SK-N-SH (cell line): ENCODE data around the gene UGGT2. TPM values are rescaled to one million over a fixed set of nuclear protein-coding genes. Genes with fewer than 3 reads are reported as not detected.

Experiments
- CTCF ChIA-PET: fragments of 300-600, 350-600 bp; formaldehyde crosslinking; extraction: SDS; loops from one replicate; lab custom pipeline; 2021; lab: Yijun Ruan, JAX
- POLR2A ChIA-PET: fragments of 350-600 bp; sonication (Branson Sonifier 250); formaldehyde crosslinking; extraction: SDS; loops from one replicate; lab custom pipeline; 2020; ENCODE audit warnings: antibody characterized with exemption, inconsistent platforms; lab: Yijun Ruan, JAX
- DNase-seq: peaks from one replicate; pipeline ENCODE4 v3.0.0; 2012
- H2AFZ ChIP-seq: fragments of 200-600 bp; sonication (generic); 2 replicates; pipeline ENCODE4 v1.8.1; 2016; ENCODE audit warnings: antibody characterized with exemption, mild to moderate bottlenecking, low read depth
- H3F3A ChIP-seq: fragments of 200-600 bp; sonication (generic); replicated peaks from 2 replicates; pipeline ENCODE3; 2016; ENCODE audit warnings: antibody characterized with exemption, mild to moderate bottlenecking; ENCODE audit not compliant: insufficient read depth
- H3K27ac ChIP-seq, 2 experiments: fragments of 200-500 bp in 1 of 2; fragments of 200-600 bp in 1 of 2; sonication (Bioruptor generic) in 1 of 2; sonication (generic), shearing (Covaris generic) in 1 of 2; 2 replicates each; pipeline versions ENCODE4 v1.5.1 to v1.6.1; 2014 to 2016; ENCODE audit warnings: low read depth in 2 of 2, inconsistent platforms in 1 of 2, low read length in 1 of 2, mild to moderate bottlenecking in 1 of 2, mixed read lengths in 1 of 2
- H3K27me3 ChIP-seq: fragments of 200-600 bp; sonication (generic), shearing (Covaris generic); 2 replicates; pipeline ENCODE4 v1.6.1; 2016; ENCODE audit warnings: mixed run types; ENCODE audit not compliant: insufficient read depth
- H3K36me3 ChIP-seq, 2 experiments: fragments of 200-500 bp in 1 of 2; fragments of 200-600 bp in 1 of 2; sonication (Bioruptor generic) in 1 of 2; sonication (generic) in 1 of 2; replicated peaks in 1 of 2; 2 replicates each; pipeline versions ENCODE3 to v1.5.1; 2014 to 2016; ENCODE audit warnings: low read length in 1 of 2, mild to moderate bottlenecking in 1 of 2; ENCODE audit not compliant: insufficient read depth in 2 of 2, control insufficient read depth in 1 of 2
- H3K4me1 ChIP-seq, 2 experiments: fragments of 200-500 bp in 1 of 2; fragments of 200-600 bp in 1 of 2; sonication (Bioruptor generic) in 1 of 2; sonication (generic), shearing (Covaris generic) in 1 of 2; 2 replicates each; pipeline versions ENCODE4 v1.5.1 to v1.6.1; 2014 to 2016; ENCODE audit warnings: low read depth in 1 of 2, low read length in 1 of 2, mixed run types in 1 of 2; ENCODE audit not compliant: insufficient read depth in 2 of 2, control insufficient read depth in 1 of 2
- H3K4me2 ChIP-seq: fragments of 200-600 bp; sonication (generic), shearing (Covaris generic); 2 replicates; pipeline ENCODE4 v1.6.1; 2017; ENCODE audit warnings: mixed run types
- H3K4me3 ChIP-seq, 2 experiments: fragments of 200-500 bp in 1 of 2; fragments of 200-600 bp in 1 of 2; sonication (Bioruptor generic) in 1 of 2; sonication (generic), shearing (Covaris generic) in 1 of 2; 2 replicates each; pipeline versions ENCODE4 v1.5.1 to v1.8.1; 2014 to 2016; ENCODE audit warnings: low read depth in 2 of 2, inconsistent platforms in 1 of 2, low read length in 1 of 2, mild to moderate bottlenecking in 1 of 2, mixed read lengths in 1 of 2, moderate library complexity in 1 of 2
- H3K79me2 ChIP-seq: fragments of 200-600 bp; sonication (generic); 2 replicates; pipeline ENCODE4 v1.8.1; 2017; ENCODE audit warnings: mild to moderate bottlenecking; ENCODE audit not compliant: insufficient read depth
- H3K9ac ChIP-seq: fragments of 200-600 bp; sonication (generic); 2 replicates; pipeline ENCODE4 v1.6.1; 2017; ENCODE audit warnings: mixed run types
- H3K9me2 ChIP-seq: fragments of 200-600 bp; sonication (generic); 2 replicates; pipeline ENCODE4 v1.6.1; 2017; ENCODE audit warnings: mixed run types
- H3K9me3 ChIP-seq: fragments of 200-600 bp; sonication (generic); 2 replicates; pipeline ENCODE4 v1.6.1; 2017; ENCODE audit warnings: mixed run types, mild to moderate bottlenecking, moderate library complexity
- H4K20me1 ChIP-seq: fragments of 200-600 bp; sonication (generic); 2 replicates; pipeline ENCODE4 v1.6.1; 2017; ENCODE audit warnings: mild to moderate bottlenecking, mixed run types; ENCODE audit not compliant: insufficient read depth
- CHD2 ChIP-seq: fragments of 150-350 bp; IDR thresholded peaks from 2 replicates; pipeline ENCODE4 v1.6.1; 2018; ENCODE audit warnings: low read length; ENCODE audit not compliant: partially characterized antibody
- ELF1 ChIP-seq: IDR thresholded peaks from 2 replicates; pipeline ENCODE4 v1.4.0; 2012
- FOSL2 ChIP-seq: IDR thresholded peaks from 2 replicates; pipeline ENCODE4 v1.4.0; 2012; ENCODE audit warnings: low read depth, mild to moderate bottlenecking, moderate library complexity, borderline replicate concordance
- FOXM1 ChIP-seq: IDR thresholded peaks from 2 replicates; pipeline ENCODE4 v1.4.0; 2012; ENCODE audit warnings: low read depth, mild to moderate bottlenecking
- GABPA ChIP-seq: IDR thresholded peaks from 2 replicates; pipeline ENCODE4 v1.4.0; 2012; ENCODE audit warnings: low read depth, mild to moderate bottlenecking
- JUND ChIP-seq: IDR thresholded peaks from 2 replicates; pipeline ENCODE4 v1.4.0; 2012
- MEF2A ChIP-seq: IDR thresholded peaks from 2 replicates; pipeline ENCODE4 v1.4.0; 2012; ENCODE audit warnings: low read depth, borderline replicate concordance
- RCOR1 ChIP-seq: fragments of 150-350 bp; IDR thresholded peaks from 2 replicates; pipeline ENCODE4 v1.6.1; 2017; ENCODE audit warnings: antibody characterized with exemption, low read length
- SIN3A ChIP-seq: IDR thresholded peaks from 2 replicates; pipeline ENCODE4 v1.6.1; 2012; ENCODE audit warnings: low read depth, mild to moderate bottlenecking, low read length, moderate library complexity, borderline replicate concordance
- SMC3 ChIP-seq: IDR thresholded peaks from 2 replicates; pipeline ENCODE4 v1.6.1; 2012; ENCODE audit warnings: low read depth, low read length, improper control_type of control experiment
- TCF12 ChIP-seq: IDR thresholded peaks from 2 replicates; pipeline ENCODE4 v1.4.0; 2012
- USF1 ChIP-seq: IDR thresholded peaks from 2 replicates; pipeline ENCODE4 v1.4.0; 2012; ENCODE audit warnings: low read depth, borderline replicate concordance
- WGBS: methylation state at CpG from one replicate; pipeline ENCODE4 v1.1.6; 2017; ENCODE audit warnings: low lambda C conversion rate; 5-methylcytosine and 5-hydroxymethylcytosine counted together
- polyA plus RNA-seq, 3 experiments: library from polyadenylated mRNA; depleted of rRNA; stranded (reverse); fragments of >200 nt; gene quantifications; 2 replicates each; pipeline ENCODE4 v1.2.3, GENCODE V29; 2012
- TF ChIP-seq, protein P1 (sequence below): IDR thresholded peaks from 2 replicates; pipeline ENCODE4 v1.4.0; 2012; ENCODE audit warnings: low read depth, borderline replicate concordance
- TF ChIP-seq, protein P2 (sequence below): IDR thresholded peaks from 2 replicates; pipeline ENCODE4 v1.6.1; 2012; ENCODE audit warnings: mild to moderate bottlenecking, low read depth, low read length, moderate library complexity
- TF ChIP-seq, protein P3 (sequence below): fragments of 200-600 bp; sonication (generic); IDR thresholded peaks from 2 replicates; pipeline ENCODE4 v1.6.1; 2017; ENCODE audit warnings: antibody characterized with exemption, mild to moderate bottlenecking, moderate library complexity
- TF ChIP-seq, protein P4 (sequence below): fragments of 150-350 bp; IDR thresholded peaks from 2 replicates; pipeline ENCODE4 v1.6.1; 2016; ENCODE audit warnings: mild to moderate bottlenecking, low read depth, low read length

Gene UGGT2
- polyA plus RNA-seq, 1 of the 3 experiments (the other 2 are of a cell fraction): 13.3 TPM

- H3K36me3 ChIP-seq: no peaks in the 10 kb centered on the region
- no peak overlapping the region for H3K4me2 ChIP-seq
- WGBS: 70% methylated on average over 3 of the region's 3 CpGs
- peaks cover 9% of the 10 kb centered on the region; the same call in 1 of the 2 replicates for H3K27me3 ChIP-seq
- no peaks in the 10 kb centered on the region for H3K9me2 ChIP-seq
- H3F3A ChIP-seq: no peaks in the 10 kb centered on the region
- no peak for TF ChIP-seq SMC3
- no peak for TF ChIP-seq ELF1
- TF ChIP-seq, protein P1, sequence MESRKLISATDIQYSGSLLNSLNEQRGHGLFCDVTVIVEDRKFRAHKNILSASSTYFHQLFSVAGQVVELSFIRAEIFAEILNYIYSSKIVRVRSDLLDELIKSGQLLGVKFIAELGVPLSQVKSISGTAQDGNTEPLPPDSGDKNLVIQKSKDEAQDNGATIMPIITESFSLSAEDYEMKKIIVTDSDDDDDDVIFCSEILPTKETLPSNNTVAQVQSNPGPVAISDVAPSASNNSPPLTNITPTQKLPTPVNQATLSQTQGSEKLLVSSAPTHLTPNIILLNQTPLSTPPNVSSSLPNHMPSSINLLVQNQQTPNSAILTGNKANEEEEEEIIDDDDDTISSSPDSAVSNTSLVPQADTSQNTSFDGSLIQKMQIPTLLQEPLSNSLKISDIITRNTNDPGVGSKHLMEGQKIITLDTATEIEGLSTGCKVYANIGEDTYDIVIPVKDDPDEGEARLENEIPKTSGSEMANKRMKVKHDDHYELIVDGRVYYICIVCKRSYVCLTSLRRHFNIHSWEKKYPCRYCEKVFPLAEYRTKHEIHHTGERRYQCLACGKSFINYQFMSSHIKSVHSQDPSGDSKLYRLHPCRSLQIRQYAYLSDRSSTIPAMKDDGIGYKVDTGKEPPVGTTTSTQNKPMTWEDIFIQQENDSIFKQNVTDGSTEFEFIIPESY: no peak
- TF ChIP-seq, protein P2, sequence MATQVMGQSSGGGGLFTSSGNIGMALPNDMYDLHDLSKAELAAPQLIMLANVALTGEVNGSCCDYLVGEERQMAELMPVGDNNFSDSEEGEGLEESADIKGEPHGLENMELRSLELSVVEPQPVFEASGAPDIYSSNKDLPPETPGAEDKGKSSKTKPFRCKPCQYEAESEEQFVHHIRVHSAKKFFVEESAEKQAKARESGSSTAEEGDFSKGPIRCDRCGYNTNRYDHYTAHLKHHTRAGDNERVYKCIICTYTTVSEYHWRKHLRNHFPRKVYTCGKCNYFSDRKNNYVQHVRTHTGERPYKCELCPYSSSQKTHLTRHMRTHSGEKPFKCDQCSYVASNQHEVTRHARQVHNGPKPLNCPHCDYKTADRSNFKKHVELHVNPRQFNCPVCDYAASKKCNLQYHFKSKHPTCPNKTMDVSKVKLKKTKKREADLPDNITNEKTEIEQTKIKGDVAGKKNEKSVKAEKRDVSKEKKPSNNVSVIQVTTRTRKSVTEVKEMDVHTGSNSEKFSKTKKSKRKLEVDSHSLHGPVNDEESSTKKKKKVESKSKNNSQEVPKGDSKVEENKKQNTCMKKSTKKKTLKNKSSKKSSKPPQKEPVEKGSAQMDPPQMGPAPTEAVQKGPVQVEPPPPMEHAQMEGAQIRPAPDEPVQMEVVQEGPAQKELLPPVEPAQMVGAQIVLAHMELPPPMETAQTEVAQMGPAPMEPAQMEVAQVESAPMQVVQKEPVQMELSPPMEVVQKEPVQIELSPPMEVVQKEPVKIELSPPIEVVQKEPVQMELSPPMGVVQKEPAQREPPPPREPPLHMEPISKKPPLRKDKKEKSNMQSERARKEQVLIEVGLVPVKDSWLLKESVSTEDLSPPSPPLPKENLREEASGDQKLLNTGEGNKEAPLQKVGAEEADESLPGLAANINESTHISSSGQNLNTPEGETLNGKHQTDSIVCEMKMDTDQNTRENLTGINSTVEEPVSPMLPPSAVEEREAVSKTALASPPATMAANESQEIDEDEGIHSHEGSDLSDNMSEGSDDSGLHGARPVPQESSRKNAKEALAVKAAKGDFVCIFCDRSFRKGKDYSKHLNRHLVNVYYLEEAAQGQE: no peak
- no peak for TF ChIP-seq SIN3A
- no peak for TF ChIP-seq MEF2A
- TF ChIP-seq FOSL2: no peak
- no peak for TF ChIP-seq JUND
- no peak for TF ChIP-seq TCF12
- no peak for TF ChIP-seq CHD2
- no peak for TF ChIP-seq FOXM1
- TF ChIP-seq, protein P3, sequence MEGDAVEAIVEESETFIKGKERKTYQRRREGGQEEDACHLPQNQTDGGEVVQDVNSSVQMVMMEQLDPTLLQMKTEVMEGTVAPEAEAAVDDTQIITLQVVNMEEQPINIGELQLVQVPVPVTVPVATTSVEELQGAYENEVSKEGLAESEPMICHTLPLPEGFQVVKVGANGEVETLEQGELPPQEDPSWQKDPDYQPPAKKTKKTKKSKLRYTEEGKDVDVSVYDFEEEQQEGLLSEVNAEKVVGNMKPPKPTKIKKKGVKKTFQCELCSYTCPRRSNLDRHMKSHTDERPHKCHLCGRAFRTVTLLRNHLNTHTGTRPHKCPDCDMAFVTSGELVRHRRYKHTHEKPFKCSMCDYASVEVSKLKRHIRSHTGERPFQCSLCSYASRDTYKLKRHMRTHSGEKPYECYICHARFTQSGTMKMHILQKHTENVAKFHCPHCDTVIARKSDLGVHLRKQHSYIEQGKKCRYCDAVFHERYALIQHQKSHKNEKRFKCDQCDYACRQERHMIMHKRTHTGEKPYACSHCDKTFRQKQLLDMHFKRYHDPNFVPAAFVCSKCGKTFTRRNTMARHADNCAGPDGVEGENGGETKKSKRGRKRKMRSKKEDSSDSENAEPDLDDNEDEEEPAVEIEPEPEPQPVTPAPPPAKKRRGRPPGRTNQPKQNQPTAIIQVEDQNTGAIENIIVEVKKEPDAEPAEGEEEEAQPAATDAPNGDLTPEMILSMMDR: no peak
- no peak for TF ChIP-seq RCOR1
- no peak for TF ChIP-seq GABPA
- TF ChIP-seq, protein P4, sequence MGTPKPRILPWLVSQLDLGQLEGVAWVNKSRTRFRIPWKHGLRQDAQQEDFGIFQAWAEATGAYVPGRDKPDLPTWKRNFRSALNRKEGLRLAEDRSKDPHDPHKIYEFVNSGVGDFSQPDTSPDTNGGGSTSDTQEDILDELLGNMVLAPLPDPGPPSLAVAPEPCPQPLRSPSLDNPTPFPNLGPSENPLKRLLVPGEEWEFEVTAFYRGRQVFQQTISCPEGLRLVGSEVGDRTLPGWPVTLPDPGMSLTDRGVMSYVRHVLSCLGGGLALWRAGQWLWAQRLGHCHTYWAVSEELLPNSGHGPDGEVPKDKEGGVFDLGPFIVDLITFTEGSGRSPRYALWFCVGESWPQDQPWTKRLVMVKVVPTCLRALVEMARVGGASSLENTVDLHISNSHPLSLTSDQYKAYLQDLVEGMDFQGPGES: no peak
- no peak for TF ChIP-seq USF1
- POLR2A ChIA-PET: no interaction called here
- H3K27ac ChIP-seq: no peak overlapping the region
- H3K9me3 ChIP-seq: no peaks in the 10 kb centered on the region
- no peak overlapping the region for H3K4me3 ChIP-seq
- DNase-seq: no peak
- CTCF ChIA-PET: interaction anchor here (1.0 kb wide), 1 partner anchor 21 kb away, joined by 3 read pairs; no protein-coding TSS in a partner anchor
- H4K20me1 ChIP-seq: no peaks in the 10 kb centered on the region
- no peak overlapping the region for H3K9ac ChIP-seq
- H3K79me2 ChIP-seq: no peaks in the 10 kb centered on the region
- no peaks in the 10 kb centered on the region for H3K4me1 ChIP-seq
- H2AFZ ChIP-seq: no peak overlapping the region
Measured at GRCh38 chr13:96072392-96072791, 19.2 kb upstream of the UGGT2 start.
